Neural cell (in vitro differentiated cells): ENCODE data around the gene LTBP1. TPM values are rescaled to one million over a fixed set of nuclear protein-coding genes. Genes with fewer than 3 reads are reported as not detected.

ENCODE experiments used
- H2AFZ ChIP-seq: fragments of 200-600, 300-800 bp; sonication (generic), shearing (Covaris generic); 2 replicates; pipeline ENCODE4 v1.6.0; 2014; ENCODE audit warnings: low read depth, mild to moderate bottlenecking, antibody characterized with exemption, low read length, moderate library complexity
- H3F3A ChIP-seq: fragments of 200-600 bp; shearing (Covaris generic); 2 replicates; pipeline ENCODE4 v1.6.1; 2016; ENCODE audit warnings: mild to moderate bottlenecking, moderate library complexity, mixed read lengths, antibody characterized with exemption, low read length; ENCODE audit not compliant: insufficient read depth, poor library complexity, severe bottlenecking
- H3K27ac ChIP-seq: fragments of 200-600, 300-800 bp; sonication (generic), shearing (Covaris generic); 2 replicates; pipeline ENCODE4 v1.5.1; 2014; ENCODE audit warnings: mild to moderate bottlenecking, low read length, moderate library complexity
- H3K27me3 ChIP-seq: fragments of 300-800, 200-600 bp; sonication (generic), shearing (Covaris generic); 2 replicates; pipeline ENCODE4 v1.6.0; 2014; ENCODE audit warnings: mild to moderate bottlenecking, low read depth, low read length, moderate library complexity; ENCODE audit not compliant: insufficient read depth
- H3K36me3 ChIP-seq: fragments of 300-800, 200-600 bp; sonication (generic), shearing (Covaris generic); 2 replicates; pipeline ENCODE4 v1.5.1; 2014; ENCODE audit warnings: mild to moderate bottlenecking, antibody characterized with exemption, low read length, moderate library complexity; ENCODE audit not compliant: insufficient read depth
- H3K4me2 ChIP-seq: fragments of 300-800, 200-600 bp; sonication (generic), shearing (Covaris generic); 2 replicates; pipeline ENCODE4 v1.6.0; 2014; ENCODE audit warnings: mild to moderate bottlenecking, low read length
- H3K4me3 ChIP-seq: fragments of 300-800, 200-600 bp; sonication (generic), shearing (Covaris generic); 2 replicates; pipeline ENCODE4 v1.5.1; 2014; ENCODE audit warnings: mild to moderate bottlenecking, low read length, moderate library complexity
- H3K79me2 ChIP-seq: fragments of 200-600 bp; shearing (Covaris generic); replicated peaks from 2 replicates; pipeline ENCODE4 v1.6.0; 2014; ENCODE audit warnings: mild to moderate bottlenecking, low read length, moderate library complexity; ENCODE audit not compliant: insufficient read depth
- H3K9ac ChIP-seq: fragments of 300-800, 200-600 bp; sonication (generic), shearing (Covaris generic); 2 replicates; pipeline ENCODE4 v1.6.1; 2016; ENCODE audit warnings: mild to moderate bottlenecking, low read length, mixed read lengths
- H3K9me2 ChIP-seq: fragments of 200-600 bp; shearing (Covaris generic); 2 replicates; pipeline ENCODE4 v1.6.1; 2016; ENCODE audit warnings: mild to moderate bottlenecking, low read length, mixed read lengths; ENCODE audit not compliant: insufficient read depth
- H3K9me3 ChIP-seq: fragments of 200-600, 300-800 bp; sonication (generic), shearing (Covaris generic); 2 replicates; pipeline ENCODE4 v1.6.1; 2016; ENCODE audit warnings: mild to moderate bottlenecking, mixed run types, low read length, moderate library complexity, mixed read lengths
- H4K20me1 ChIP-seq: fragments of 200-600 bp; shearing (Covaris generic); 2 replicates; pipeline ENCODE4 v1.6.1; 2016; ENCODE audit warnings: mild to moderate bottlenecking, mixed run types; ENCODE audit not compliant: insufficient read depth
- EP300 ChIP-seq: fragments of 450-650 bp; conservative IDR thresholded peaks from 2 replicates; pipeline ENCODE4 v1.6.1; 2014; ENCODE audit warnings: antibody characterized with exemption, mild to moderate bottlenecking, moderate library complexity; ENCODE audit not compliant: poor library complexity, severe bottlenecking
- EZH2 ChIP-seq: fragments of 200-600, 300-800 bp; shearing (Covaris generic), sonication (generic); IDR thresholded peaks from 2 replicates; pipeline ENCODE4 v1.6.1; 2014; ENCODE audit warnings: antibody characterized with exemption, low read length, borderline replicate concordance, mild to moderate bottlenecking; ENCODE audit not compliant: insufficient read depth, poor library complexity, severe bottlenecking
- MXI1 ChIP-seq: fragments of 450-650 bp; conservative IDR thresholded peaks from 2 replicates; pipeline ENCODE4 v1.6.1; 2014; ENCODE audit warnings: antibody characterized with exemption, mild to moderate bottlenecking; ENCODE audit not compliant: poor library complexity, severe bottlenecking
- POLR2AphosphoS5 ChIP-seq: IDR thresholded peaks from 2 replicates; pipeline ENCODE4 v1.6.1; 2012
- RAD21 ChIP-seq: fragments of 450-650 bp; conservative IDR thresholded peaks from 2 replicates; pipeline ENCODE4 v1.6.1; 2014; ENCODE audit warnings: antibody characterized with exemption, mild to moderate bottlenecking, moderate library complexity
- REST ChIP-seq: IDR thresholded peaks from 2 replicates; pipeline ENCODE4 v1.6.1; 2012; ENCODE audit warnings: borderline replicate concordance
- SMC3 ChIP-seq: fragments of 450-650 bp; conservative IDR thresholded peaks from 2 replicates; pipeline ENCODE4 v1.6.1; 2014; ENCODE audit warnings: antibody characterized with exemption, mild to moderate bottlenecking, moderate library complexity; ENCODE audit not compliant: poor library complexity
- TAF1 ChIP-seq: IDR thresholded peaks from 2 replicates; pipeline ENCODE4 v1.6.1; 2012; ENCODE audit warnings: low read depth
- polyA plus RNA-seq: library from polyadenylated mRNA; depleted of rRNA; stranded (reverse); fragments of >200 nt; gene quantifications from 2 replicates; pipeline ENCODE4 v1.2.3, GENCODE V29; 2014
- TF ChIP-seq, protein P1 (sequence below): fragments of 450-650 bp; IDR thresholded peaks from 2 replicates; pipeline ENCODE4 v1.5.1; 2014; ENCODE audit warnings: antibody characterized with exemption, mild to moderate bottlenecking, moderate library complexity; ENCODE audit not compliant: poor library complexity, severe bottlenecking

Gene LTBP1
- polyA plus RNA-seq, 1 donor from 2014 or later: 1.8 TPM

- Histone ChIP-seq H4K20me1 (no peaks in the 10 kb centered on the region), H2AFZ (no peak overlapping the region), H3K4me3 (no peak overlapping the region), H3K27ac (no peak overlapping the region), H3K4me2 (no peak overlapping the region), H3K9me2 (no peaks in the 10 kb centered on the region), H3K79me2 (no peaks in the 10 kb centered on the region), H3F3A (no peaks in the 10 kb centered on the region), H3K36me3 (no peaks in the 10 kb centered on the region), H3K27me3 (no peaks in the 10 kb centered on the region), H3K9ac (no peak overlapping the region), H3K9me3 (no peaks in the 10 kb centered on the region)
- TF ChIP-seq, protein P1, sequence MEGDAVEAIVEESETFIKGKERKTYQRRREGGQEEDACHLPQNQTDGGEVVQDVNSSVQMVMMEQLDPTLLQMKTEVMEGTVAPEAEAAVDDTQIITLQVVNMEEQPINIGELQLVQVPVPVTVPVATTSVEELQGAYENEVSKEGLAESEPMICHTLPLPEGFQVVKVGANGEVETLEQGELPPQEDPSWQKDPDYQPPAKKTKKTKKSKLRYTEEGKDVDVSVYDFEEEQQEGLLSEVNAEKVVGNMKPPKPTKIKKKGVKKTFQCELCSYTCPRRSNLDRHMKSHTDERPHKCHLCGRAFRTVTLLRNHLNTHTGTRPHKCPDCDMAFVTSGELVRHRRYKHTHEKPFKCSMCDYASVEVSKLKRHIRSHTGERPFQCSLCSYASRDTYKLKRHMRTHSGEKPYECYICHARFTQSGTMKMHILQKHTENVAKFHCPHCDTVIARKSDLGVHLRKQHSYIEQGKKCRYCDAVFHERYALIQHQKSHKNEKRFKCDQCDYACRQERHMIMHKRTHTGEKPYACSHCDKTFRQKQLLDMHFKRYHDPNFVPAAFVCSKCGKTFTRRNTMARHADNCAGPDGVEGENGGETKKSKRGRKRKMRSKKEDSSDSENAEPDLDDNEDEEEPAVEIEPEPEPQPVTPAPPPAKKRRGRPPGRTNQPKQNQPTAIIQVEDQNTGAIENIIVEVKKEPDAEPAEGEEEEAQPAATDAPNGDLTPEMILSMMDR: no peak
- TF ChIP-seq EP300: no peak
- TF ChIP-seq SMC3: no peak
- TF ChIP-seq REST: no peak
- no peak for TF ChIP-seq EZH2
- TF ChIP-seq POLR2AphosphoS5: no peak
- TF ChIP-seq RAD21: no peak
- TF ChIP-seq MXI1: no peak
- no peak for TF ChIP-seq TAF1
Observed at GRCh38 chr2:33093283-33093993, 146.7 kb downstream of the LTBP1 start.

DNA sequence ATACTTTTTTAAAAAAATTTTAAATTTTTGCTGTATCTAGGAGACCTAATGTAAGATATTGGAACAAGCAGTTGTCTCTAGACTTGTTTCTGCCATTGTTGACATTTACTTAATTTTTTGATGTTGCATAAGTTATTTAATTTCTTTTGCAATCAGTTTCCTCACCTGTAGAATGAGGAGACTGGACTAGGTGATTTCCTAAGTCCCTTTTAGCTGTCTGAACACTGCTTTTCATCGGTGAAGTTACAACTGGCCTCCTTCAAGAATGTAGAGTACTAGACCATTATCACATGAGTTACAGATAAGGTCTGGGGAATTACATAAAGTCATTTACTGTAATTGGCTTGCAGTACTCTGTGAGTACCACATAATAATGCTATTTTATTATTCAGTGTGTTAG is 147.6 kb downstream of the LTBP1 start:
- H3K79me2 ChIP-seq: no peaks in the 10 kb centered on the region
- H3F3A ChIP-seq: no peaks in the 10 kb centered on the region
- no peaks in the 10 kb centered on the region for H4K20me1 ChIP-seq
- H3K9me2 ChIP-seq: no peaks in the 10 kb centered on the region
- H3K36me3 ChIP-seq: no peaks in the 10 kb centered on the region
- H3K4me3 ChIP-seq: no peak overlapping the region
- no peak overlapping the region for H3K9ac ChIP-seq
- no peak overlapping the region for H3K27ac ChIP-seq
- H3K27me3 ChIP-seq: no peaks in the 10 kb centered on the region
- no peaks in the 10 kb centered on the region for H3K9me3 ChIP-seq
- no peak overlapping the region for H2AFZ ChIP-seq
- H3K4me2 ChIP-seq: no peak overlapping the region
- TF ChIP-seq MXI1: no peak
- TF ChIP-seq POLR2AphosphoS5: no peak
- TF ChIP-seq RAD21: no peak
- TF ChIP-seq SMC3: no peak
- no peak for TF ChIP-seq EP300
- TF ChIP-seq, protein P1: no peak
- no peak for TF ChIP-seq EZH2
- TF ChIP-seq REST: no peak
- TF ChIP-seq TAF1: no peak
